Measurements from ENCODE around the gene TPI1. TPM values are rescaled to one million over a fixed set of nuclear protein-coding genes. Genes with fewer than 3 reads are reported as not detected.

TPI1 gene
- total RNA-seq = 1,445 and 2,208 TPM in 2 replicates

- peak within 1 kb of the TSS; percentile 89 for H3K4me3 ChIP-seq (ENCODE audit: low read depth, low read length)
- TF ChIP-seq CTCF (conservative IDR thresholded peaks at IDR 0.05; ENCODE audit: low read depth, low read length) = no peak
- no peak for DNase-seq (ENCODE audit: low read depth)
Measured at GRCh38 chr12:6867413-6868210, at the start of gene TPI1. TPI1 (plus strand) TSS chr12:6867531; CDS start chr12:6867567, 36 bp downstream.

GRCh38 chr12:6817662-6818157 is 49.6 kb upstream of the TPI1 start:
- H3K4me3 ChIP-seq (ENCODE audit: low read depth, low read length) = no peak overlapping the region
- TF ChIP-seq CTCF (conservative IDR thresholded peaks at IDR 0.05; ENCODE audit: low read depth, low read length) = no peak
- DNase-seq (ENCODE audit: low read depth) = no peak

GRCh38 chr12:6818222-6818621 is 49.1 kb upstream of the TPI1 start:
- DNase-seq (ENCODE audit: low read depth) = no peak
- no peak overlapping the region for H3K4me3 ChIP-seq (ENCODE audit: low read depth, low read length)
- TF ChIP-seq CTCF (conservative IDR thresholded peaks at IDR 0.05; ENCODE audit: low read depth, low read length) = no peak

- H3K4me3 ChIP-seq (ENCODE audit: low read depth, low read length) = no peak overlapping the region
- no peak for DNase-seq (ENCODE audit: low read depth)
- TF ChIP-seq CTCF (conservative IDR thresholded peaks at IDR 0.05; ENCODE audit: low read depth, low read length) = no peak
Measured at GRCh38 chr12:6818645-6819044, 48.7 kb upstream of the TPI1 start.

- no peak overlapping the region for H3K4me3 ChIP-seq (ENCODE audit: low read depth, low read length)
- DNase-seq (ENCODE audit: low read depth) = no peak
- no peak for TF ChIP-seq CTCF (conservative IDR thresholded peaks at IDR 0.05; ENCODE audit: low read depth, low read length)
Measured at GRCh38 chr12:6819106-6820030, 48.0 kb upstream of the TPI1 start.

GRCh38 chr12:6820166-6820565 is 47.2 kb upstream of the TPI1 start:
- no peak for TF ChIP-seq CTCF (conservative IDR thresholded peaks at IDR 0.05; ENCODE audit: low read depth, low read length)
- DNase-seq (ENCODE audit: low read depth) = no peak

More at GRCh38 chr12:6820166-6820565, 47.2 kb upstream of the TPI1 start:
- no peak overlapping the region for H3K4me3 ChIP-seq (ENCODE audit: low read depth, low read length)
